ENCODE data around the gene ZMYND15. TPM values are rescaled to one million over a fixed set of nuclear protein-coding genes. Genes with fewer than 3 reads are reported as not detected.

The ZMYND15 gene
- total RNA-seq, 1 donor from 2014 or later = not detected

- H3K27me3 ChIP-seq = peaks cover 72% of the 10 kb centered on the region
- Mint-ChIP-seq H3K36me3 (no peaks in the 10 kb centered on the region), H3K27me3 (ENCODE audit: insufficient read depth, low read depth) (peaks cover 27% of the 10 kb centered on the region)
Measured at GRCh38 chr17:4750606-4751005, 11.0 kb downstream of the ZMYND15 start.

DNA sequence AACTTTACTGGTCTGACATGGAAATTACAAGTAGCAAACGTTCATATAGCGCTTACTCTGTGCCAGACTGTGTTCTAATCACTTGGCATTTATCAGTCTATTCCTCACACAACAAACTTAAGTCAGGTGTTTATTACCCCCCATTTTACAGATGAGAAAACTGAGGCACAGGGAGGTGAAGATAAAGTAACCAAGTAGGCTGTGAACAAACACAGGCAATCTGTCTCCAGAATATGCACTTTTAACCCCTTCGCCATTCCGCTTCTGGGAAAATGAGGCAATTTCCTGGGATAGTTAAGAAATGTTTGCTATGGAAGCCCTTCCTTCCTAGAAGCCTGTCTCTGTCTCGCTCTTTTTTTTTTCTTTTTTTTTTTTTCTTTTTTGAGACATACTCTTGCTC lies 12.3 kb downstream of the ZMYND15 start:
- Mint-ChIP-seq H3K27ac (no peak overlapping the region), H3K9me3 (peaks cover 3% of the 10 kb centered on the region), H3K36me3 (no peaks in the 10 kb centered on the region), H3K4me1 (no peaks in the 10 kb centered on the region), H3K4me3 (no peak overlapping the region), H3K27me3 (ENCODE audit: insufficient read depth, low read depth) (peaks cover 17% of the 10 kb centered on the region)
- no peaks in the 10 kb centered on the region for H3K9me3 ChIP-seq (ENCODE audit: low read depth)
- H3K36me3 ChIP-seq = no peaks in the 10 kb centered on the region
- H3K4me2 ChIP-seq = no peak overlapping the region
- no peak overlapping the region for H3K4me3 ChIP-seq
- no peak overlapping the region for H3K9ac ChIP-seq
- peaks cover 61% of the 10 kb centered on the region for H3K27me3 ChIP-seq
- DNase-seq (ENCODE audit: low spot score) = no peak
- TF ChIP-seq EZH2phosphoT487 (IDR thresholded peaks at IDR 0.05) = no peak
- no peak for TF ChIP-seq CTCF (IDR thresholded peaks at IDR 0.05)
- TF ChIP-seq EZH2 (IDR thresholded peaks at IDR 0.05) = no peak
- H3K27ac ChIP-seq = no peak overlapping the region
- no peak overlapping the region for H2AFZ ChIP-seq (replicated peaks)
- no peaks in the 10 kb centered on the region for H3F3A ChIP-seq (ENCODE audit: low read depth)
- H3K4me1 ChIP-seq = no peaks in the 10 kb centered on the region
- no peaks in the 10 kb centered on the region for H4K20me1 ChIP-seq (ENCODE audit: low read depth)
- H3K79me2 ChIP-seq (ENCODE audit: low read depth) = no peaks in the 10 kb centered on the region

More at GRCh38 chr17:4750606-4751005, 11.0 kb downstream of the ZMYND15 start:
- H3K4me2 ChIP-seq = no peak overlapping the region
- H3K9ac ChIP-seq = no peak overlapping the region
- H3K4me1 ChIP-seq = no peaks in the 10 kb centered on the region
- no peaks in the 10 kb centered on the region for H3K79me2 ChIP-seq (ENCODE audit: low read depth)
- H4K20me1 ChIP-seq (ENCODE audit: low read depth) = no peaks in the 10 kb centered on the region
- no peaks in the 10 kb centered on the region for H3K36me3 ChIP-seq
- no peak overlapping the region for H3K4me3 Mint-ChIP-seq
- peaks cover 8% of the 10 kb centered on the region for H3F3A ChIP-seq (ENCODE audit: low read depth)
- H3K4me1 Mint-ChIP-seq = no peaks in the 10 kb centered on the region
- DNase-seq (ENCODE audit: low spot score) = no peak
- H3K9me3 Mint-ChIP-seq = peaks cover 5% of the 10 kb centered on the region
- no peak overlapping the region for H3K27ac ChIP-seq
- H3K9me3 ChIP-seq (ENCODE audit: low read depth) = no peaks in the 10 kb centered on the region
- TF ChIP-seq CTCF (IDR thresholded peaks at IDR 0.05) = no peak
- TF ChIP-seq EZH2 (IDR thresholded peaks at IDR 0.05) = no peak
- no peak for TF ChIP-seq EZH2phosphoT487 (IDR thresholded peaks at IDR 0.05)
- no peak overlapping the region for H3K27ac Mint-ChIP-seq
- no peak overlapping the region for H3K4me3 ChIP-seq
- H2AFZ ChIP-seq (replicated peaks) = no peak overlapping the region

- no peak overlapping the region for H3K4me3 Mint-ChIP-seq
- H3K27me3 ChIP-seq = peaks cover 52% of the 10 kb centered on the region
- H4K20me1 ChIP-seq (ENCODE audit: low read depth) = no peaks in the 10 kb centered on the region
- H3K27me3 Mint-ChIP-seq (ENCODE audit: insufficient read depth, low read depth) = peaks cover 16% of the 10 kb centered on the region
- no peak overlapping the region for H3K4me2 ChIP-seq
- no peaks in the 10 kb centered on the region for H3K4me1 ChIP-seq
- H3K36me3 ChIP-seq = no peaks in the 10 kb centered on the region
- H3K9me3 ChIP-seq (ENCODE audit: low read depth) = no peaks in the 10 kb centered on the region
- no peak overlapping the region for H3K27ac ChIP-seq
- H2AFZ ChIP-seq (replicated peaks) = no peak overlapping the region
- TF ChIP-seq EZH2phosphoT487 (IDR thresholded peaks at IDR 0.05) = no peak
- no peak for TF ChIP-seq CTCF (IDR thresholded peaks at IDR 0.05)
- TF ChIP-seq EZH2 (IDR thresholded peaks at IDR 0.05) = no peak
- no peaks in the 10 kb centered on the region for H3K79me2 ChIP-seq (ENCODE audit: low read depth)
- H3F3A ChIP-seq (ENCODE audit: low read depth) = no peaks in the 10 kb centered on the region
- peaks cover 2% of the 10 kb centered on the region for H3K9me3 Mint-ChIP-seq
- no peaks in the 10 kb centered on the region for H3K4me1 Mint-ChIP-seq
- no peak overlapping the region for H3K4me3 ChIP-seq
- H3K36me3 Mint-ChIP-seq = no peaks in the 10 kb centered on the region
- H3K27ac Mint-ChIP-seq = no peak overlapping the region
- H3K9ac ChIP-seq = no peak overlapping the region
- no peak for DNase-seq (ENCODE audit: low spot score)
Measured at GRCh38 chr17:4753392-4753791, 13.8 kb downstream of the ZMYND15 start.
